Neural progenitor cell (in vitro differentiated cells): ENCODE data around the gene PCED1A.

ENCODE experiments used
- EZH2 ChIP-seq: fragments of 200-600 bp; sonication (generic); IDR thresholded peaks from 2 replicates; pipeline ENCODE4 v1.6.1; 2017; ENCODE audit warnings: antibody characterized with exemption, mild to moderate bottlenecking, moderate library complexity
- EZH2phosphoT487 ChIP-seq: fragments of 200-600 bp; sonication (generic); IDR thresholded peaks from 2 replicates; pipeline ENCODE4 v1.6.1; 2017; ENCODE audit warnings: antibody characterized with exemption
- TF ChIP-seq, protein P1 (sequence below): fragments of 200-600 bp; sonication (generic); IDR thresholded peaks from 2 replicates; pipeline ENCODE4 v1.5.1; 2017; ENCODE audit warnings: antibody characterized with exemption, mild to moderate bottlenecking

DNA sequence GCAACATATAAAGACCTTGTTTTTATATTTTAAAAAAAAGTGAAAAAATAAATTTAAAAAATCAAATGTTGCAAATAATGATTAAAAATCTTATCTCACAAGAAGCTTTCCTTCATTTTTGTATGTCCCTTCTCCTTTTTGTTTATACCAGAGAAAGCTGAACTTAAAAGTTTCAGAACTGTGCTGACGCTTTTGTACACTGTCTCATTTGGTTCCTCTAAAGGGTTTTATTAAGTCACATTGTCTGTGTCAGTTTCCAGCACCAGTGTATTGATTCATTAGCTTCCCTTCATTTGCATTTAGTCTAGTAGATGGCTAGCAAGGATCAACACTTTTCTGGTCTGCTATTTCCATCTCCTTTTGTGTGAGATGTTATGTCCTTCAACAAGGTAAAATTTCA is 6.7 kb downstream of the PCED1A start:
- TF ChIP-seq, protein P1, sequence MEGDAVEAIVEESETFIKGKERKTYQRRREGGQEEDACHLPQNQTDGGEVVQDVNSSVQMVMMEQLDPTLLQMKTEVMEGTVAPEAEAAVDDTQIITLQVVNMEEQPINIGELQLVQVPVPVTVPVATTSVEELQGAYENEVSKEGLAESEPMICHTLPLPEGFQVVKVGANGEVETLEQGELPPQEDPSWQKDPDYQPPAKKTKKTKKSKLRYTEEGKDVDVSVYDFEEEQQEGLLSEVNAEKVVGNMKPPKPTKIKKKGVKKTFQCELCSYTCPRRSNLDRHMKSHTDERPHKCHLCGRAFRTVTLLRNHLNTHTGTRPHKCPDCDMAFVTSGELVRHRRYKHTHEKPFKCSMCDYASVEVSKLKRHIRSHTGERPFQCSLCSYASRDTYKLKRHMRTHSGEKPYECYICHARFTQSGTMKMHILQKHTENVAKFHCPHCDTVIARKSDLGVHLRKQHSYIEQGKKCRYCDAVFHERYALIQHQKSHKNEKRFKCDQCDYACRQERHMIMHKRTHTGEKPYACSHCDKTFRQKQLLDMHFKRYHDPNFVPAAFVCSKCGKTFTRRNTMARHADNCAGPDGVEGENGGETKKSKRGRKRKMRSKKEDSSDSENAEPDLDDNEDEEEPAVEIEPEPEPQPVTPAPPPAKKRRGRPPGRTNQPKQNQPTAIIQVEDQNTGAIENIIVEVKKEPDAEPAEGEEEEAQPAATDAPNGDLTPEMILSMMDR, result no peak
- TF ChIP-seq EZH2 (no peak), EZH2phosphoT487 (no peak)
